ENCODE data around the gene MUC6.

MUC6 gene

GRCh38 chr11:1051356-1052132 is 15.0 kb upstream of the MUC6 start:
- no peak for DNase-seq

- peak in 1 of 2 experiments; percentile 44 for DNase-seq
These were observed 14.2 kb upstream of the MUC6 start for GRCh38 chr11:1050581-1051355.

GRCh38 chr11:1049911-1050580 is 13.5 kb upstream of the MUC6 start:
- no peak for DNase-seq

DNA sequence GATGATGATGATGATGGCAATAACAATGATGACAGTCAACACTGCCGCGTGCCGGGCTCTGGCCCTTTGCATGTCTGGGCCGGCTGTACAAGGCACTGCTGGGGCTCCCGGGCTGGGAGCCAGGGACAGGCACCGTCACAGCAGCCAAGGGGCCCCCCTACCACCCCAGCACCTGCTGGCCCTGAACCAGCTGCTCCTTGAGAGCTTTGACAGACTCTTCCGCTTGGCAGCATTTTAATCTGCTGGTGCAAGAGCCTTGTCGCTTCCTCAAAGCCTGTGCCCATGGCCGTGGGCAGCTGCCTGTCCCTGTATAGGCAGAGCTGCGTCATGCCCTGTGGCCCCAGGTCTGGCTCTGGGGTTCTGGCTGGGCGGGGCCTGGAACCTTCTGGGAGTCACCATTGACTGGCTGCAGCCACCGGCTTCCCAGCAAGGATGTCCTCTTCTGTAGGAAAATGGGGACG is 12.9 kb upstream of the MUC6 start:
- DNase-seq: no peak

- DNase-seq: no peak
These were observed 12.5 kb upstream of the MUC6 start for GRCh38 chr11:1049071-1049405.

GRCh38 chr11:1048375-1049070 is 12.0 kb upstream of the MUC6 start:
- DNase-seq: no peak

- DNase-seq: no peak
These were observed 11.2 kb upstream of the MUC6 start for GRCh38 chr11:1047595-1048156.

GRCh38 chr11:1044160-1044559 is 7.6 kb upstream of the MUC6 start:
- no peak for DNase-seq

GRCh38 chr11:1043563-1044096 is 7.1 kb upstream of the MUC6 start:
- DNase-seq: no peak

- DNase-seq: no peak
These were observed 6.4 kb upstream of the MUC6 start for GRCh38 chr11:1042626-1043562.

GRCh38 chr11:1041936-1042608 is 5.6 kb upstream of the MUC6 start:
- DNase-seq: no peak

- DNase-seq: no peak
These were observed 5.0 kb upstream of the MUC6 start for GRCh38 chr11:1041471-1041870.

DNA sequence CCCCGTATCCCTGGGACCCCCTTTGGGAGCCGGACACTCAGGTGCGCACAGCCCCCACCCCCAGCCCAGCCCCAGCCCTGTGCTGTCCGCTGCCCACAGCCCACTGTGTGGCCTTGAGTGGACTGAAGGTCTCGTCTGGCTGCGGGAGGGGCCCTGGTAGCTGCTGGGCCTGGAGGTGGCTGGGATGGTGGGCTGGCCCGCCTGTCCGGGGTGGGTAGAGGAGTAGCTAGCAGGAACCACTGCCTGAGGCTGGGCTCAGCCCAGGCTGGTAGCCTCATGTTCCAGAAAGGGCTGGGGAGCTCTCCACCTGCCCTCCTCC is 4.6 kb upstream of the MUC6 start:
- DNase-seq: no peak

DNA sequence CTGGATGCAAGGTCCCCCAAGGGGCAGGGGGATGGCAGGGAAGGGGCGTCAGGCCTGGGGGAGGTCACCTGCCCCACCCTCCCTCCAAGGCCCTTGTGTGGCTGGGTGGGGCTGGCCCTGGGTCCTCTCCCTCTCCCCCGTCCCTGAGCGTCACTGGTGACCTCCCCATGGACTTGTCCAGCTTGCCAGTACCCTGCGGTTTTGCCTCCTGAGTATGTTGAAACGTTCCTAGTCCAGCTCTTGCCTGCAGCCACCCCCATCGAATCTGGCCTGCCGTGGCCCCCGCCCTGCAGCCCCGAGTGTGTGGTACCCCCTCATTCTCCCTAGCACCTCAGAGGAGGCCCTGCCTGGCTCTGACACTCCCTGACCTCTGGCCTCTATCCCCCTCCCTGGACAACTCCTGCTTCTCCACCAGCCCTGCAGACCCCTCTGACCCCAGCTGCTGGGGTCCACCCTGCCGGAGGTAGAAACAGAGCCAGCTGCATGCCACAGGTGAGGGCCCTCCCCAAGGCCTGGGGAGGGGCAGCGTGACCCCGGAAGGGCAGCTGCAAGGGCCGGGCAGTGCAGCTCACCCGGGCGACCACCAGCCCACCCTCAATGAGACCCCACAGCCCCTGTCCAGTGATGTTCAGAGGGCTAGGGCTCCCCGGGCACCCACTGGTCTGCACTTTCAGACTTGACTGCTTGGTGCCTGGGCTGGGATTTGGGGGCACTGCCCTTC is 4.1 kb upstream of the MUC6 start:
- no peak for DNase-seq

GRCh38 chr11:1039481-1040427 is 3.2 kb upstream of the MUC6 start:
- DNase-seq: no peak

- DNase-seq: no peak
These were observed 2.4 kb upstream of the MUC6 start for GRCh38 chr11:1038921-1039320.

DNA sequence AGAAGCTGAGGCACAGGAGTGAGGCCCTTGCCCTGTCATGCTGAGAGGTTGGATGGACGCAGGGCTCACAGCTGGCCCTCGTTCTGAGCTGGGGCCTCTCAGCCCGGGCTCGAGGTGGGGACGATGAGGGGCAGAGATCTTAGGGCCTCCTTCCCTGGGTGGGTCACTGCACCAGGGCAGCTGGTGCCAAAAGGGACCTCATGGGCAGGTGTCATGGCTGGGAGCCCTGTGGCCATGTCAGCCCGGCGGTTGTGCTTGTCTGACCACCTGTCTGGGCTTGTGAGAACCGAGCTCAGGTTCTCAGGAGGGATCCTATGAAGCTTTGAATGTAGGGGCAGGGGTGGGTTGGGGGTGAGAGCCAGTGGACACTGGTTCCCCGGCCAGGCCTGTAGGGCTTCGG is 1.8 kb upstream of the MUC6 start:
- no peak for DNase-seq

- DNase-seq: no peak
These were observed 1.1 kb upstream of the MUC6 start for GRCh38 chr11:1037506-1038055.

DNA sequence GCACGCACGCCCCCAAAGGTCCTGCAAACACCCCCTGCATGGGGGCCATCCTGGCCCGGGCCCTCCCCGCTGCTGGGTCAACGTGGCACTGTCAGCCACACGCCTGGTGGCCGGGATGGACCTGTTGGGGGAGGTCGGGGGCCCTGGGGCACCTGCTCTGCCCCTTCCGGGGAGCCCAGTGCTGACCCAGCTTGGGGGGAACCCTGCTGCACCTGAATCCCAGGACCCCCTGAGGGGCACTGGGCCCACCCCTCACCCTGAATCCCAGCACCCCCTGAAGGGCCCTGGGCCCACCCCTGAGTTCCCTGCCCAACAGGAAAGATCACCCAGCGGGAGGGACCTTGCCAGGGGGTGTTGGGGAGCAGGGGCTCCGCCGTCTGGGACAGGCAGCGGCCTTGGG is 413 bp upstream of the MUC6 start:
- no peak for DNase-seq
